Measurements from ENCODE around the gene MGLL.
"Not testable (repeated sequence)": the region's sequence is repeated elsewhere in the genome, so short reads cannot be mapped to it uniquely, and the experiment has no call there.

The MGLL gene

GRCh38 chr3:127654993-127655392, 167.3 kb downstream of the MGLL start:
- peak in 1 of 10 donors; percentile 10 for DNase-seq
- intact Hi-C loops (cut with DNase I) = not testable (repeated sequence)

GRCh38 chr3:127654374-127654773, 167.9 kb downstream of the MGLL start:
- intact Hi-C loops (cut with DNase I) = no loop called here
- peak in 2 of 10 donors; percentile 18 to 25 for DNase-seq

- intact Hi-C loops (cut with DNase I) = loop anchor here (1.0 kb wide), 1 partner anchor 319 kb away; no protein-coding TSS in a partner anchor
- DNase-seq = peak in 6 of 10 donors; percentile 48 to 93 (median 64)
Observed at GRCh38 chr3:127652246-127652995, 169.9 kb downstream of the MGLL start.

GRCh38 chr3:127651516-127652172, 170.7 kb downstream of the MGLL start:
- intact Hi-C loops (cut with DNase I) = loop anchor here (1.0 kb wide), 1 partner anchor 320 kb away; no protein-coding TSS in a partner anchor
- DNase-seq = peak in 2 of 10 donors; percentile 40 to 52

DNA sequence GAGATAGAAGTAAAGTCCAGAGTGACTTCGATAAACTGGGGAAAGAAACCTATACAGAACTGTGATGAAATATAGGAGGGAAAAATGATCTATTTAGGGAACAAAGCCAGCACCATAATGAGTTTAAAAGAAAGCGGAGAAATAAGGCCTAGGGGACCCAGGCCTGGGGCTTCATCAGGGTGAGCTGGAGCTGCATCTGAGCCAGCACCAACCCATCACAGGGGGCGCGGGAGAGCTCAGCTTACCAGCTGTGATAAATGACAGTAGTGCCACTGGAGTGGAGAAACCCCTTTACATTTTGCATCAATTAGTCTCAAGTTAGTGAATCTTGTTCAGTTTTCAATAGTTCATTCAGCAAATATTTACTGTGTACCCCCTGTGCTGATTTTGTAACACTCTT, 172.1 kb downstream of the MGLL start:
- intact Hi-C loops (cut with DNase I) = no loop called here
- peak in 1 of 10 donors; percentile 57 for DNase-seq

DNA sequence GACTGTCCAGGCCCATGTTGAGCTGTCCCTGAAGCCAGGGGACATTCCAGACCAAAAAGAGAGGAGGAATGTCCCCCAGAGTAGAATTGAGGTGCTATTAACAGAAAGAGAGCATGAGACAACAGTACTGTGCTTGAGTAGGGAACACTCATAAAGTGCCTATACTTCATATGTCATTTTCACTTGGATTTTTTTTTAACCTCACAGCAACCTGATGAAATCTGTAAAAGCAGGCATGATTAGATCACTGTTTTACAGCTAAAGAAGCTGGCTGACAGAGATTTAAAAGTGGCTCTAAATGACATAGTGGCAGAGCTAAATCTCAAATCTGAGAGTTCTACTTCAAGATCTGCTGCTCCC, 174.5 kb downstream of the MGLL start:
- no peak for DNase-seq
- intact Hi-C loops (cut with DNase I) = no loop called here

GRCh38 chr3:127647166-127647844, 175.0 kb downstream of the MGLL start:
- peak in 2 of 10 donors; percentile 22 to 40 for DNase-seq
- intact Hi-C loops (cut with DNase I) = no loop called here

- DNase-seq = peak in 2 of 10 donors; percentile 64 to 84
- intact Hi-C loops (cut with DNase I) = no loop called here
Observed at GRCh38 chr3:127646501-127647046, 175.7 kb downstream of the MGLL start.

GRCh38 chr3:127645371-127646015, 176.8 kb downstream of the MGLL start:
- intact Hi-C loops (cut with DNase I) = no loop called here
- DNase-seq = peak in 2 of 10 donors; percentile 22 to 58

GRCh38 chr3:127644641-127645370, 177.5 kb downstream of the MGLL start:
- DNase-seq = peak in 2 of 10 donors; percentile 16 to 55
- intact Hi-C loops (cut with DNase I) = no loop called here

DNA sequence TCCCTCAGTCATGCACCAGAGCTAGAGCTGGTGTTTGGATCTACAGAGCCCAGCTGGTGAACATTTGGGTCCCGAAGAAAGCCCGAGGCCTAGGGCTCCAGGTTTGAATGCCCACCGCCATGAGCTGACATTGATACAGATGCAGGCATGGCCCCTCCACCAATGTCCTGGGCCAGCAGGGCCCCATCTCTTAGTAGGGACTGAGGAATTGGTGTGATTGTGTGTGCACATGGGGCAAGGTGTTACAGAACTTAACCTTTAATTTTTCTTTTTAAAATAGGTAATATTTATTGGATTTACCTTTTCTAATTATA, 182.3 kb downstream of the MGLL start:
- intact Hi-C loops (cut with DNase I) = no loop called here
- peak in 2 of 10 donors; percentile 55 to 64 for DNase-seq

- intact Hi-C loops (cut with DNase I) = no loop called here
- DNase-seq = peak in 3 of 10 donors; percentile 45 to 55 (median 45)
Observed at GRCh38 chr3:127639173-127640041, 182.9 kb downstream of the MGLL start.
